Renal pelvis (tissue), 4 donors: Measurements from ENCODE around the gene NMD3. TPM values are rescaled to one million over a fixed set of nuclear protein-coding genes. Genes with fewer than 3 reads are reported as not detected.
"Not testable (repeated sequence)": the region's sequence is repeated elsewhere in the genome, so short reads cannot be mapped to it uniquely, and the experiment has no call there.

Experiments
- DNase-seq: peaks from one replicate; pipeline ENCODE4 v3.0.0-alpha.2; 2013
- polyA plus RNA-seq, 3 donors: library from polyadenylated mRNA; unstranded; fragments of 120-200 nt; gene quantifications; one replicate each; pipeline ENCODE4 v1.2.1, GENCODE V29; 2013; ENCODE audit not compliant: insufficient read length in 3 of 3

Gene NMD3
- polyA plus RNA-seq, 3 donors, result 49.2 to 56.8 (median 50.1) TPM

GRCh38 chr3:161273589-161274218 lies 52.6 kb downstream of the NMD3 start:
- no peak for DNase-seq

- peak; percentile 31 for DNase-seq
These were observed 53.7 kb downstream of the NMD3 start for GRCh38 chr3:161274691-161275298.

- no peak for DNase-seq
These were observed 54.8 kb downstream of the NMD3 start for GRCh38 chr3:161275919-161276318.

- not testable (repeated sequence) for DNase-seq
These were observed 61.3 kb downstream of the NMD3 start for GRCh38 chr3:161282387-161282786.

- DNase-seq, result no peak
These were observed 63.9 kb downstream of the NMD3 start for GRCh38 chr3:161284989-161285388.

GRCh38 chr3:161289174-161289573 lies 68.1 kb downstream of the NMD3 start:
- DNase-seq, result no peak

- no peak for DNase-seq
These were observed 70.2 kb downstream of the NMD3 start for GRCh38 chr3:161291191-161291901.

- no peak for DNase-seq
These were observed 72.3 kb downstream of the NMD3 start for GRCh38 chr3:161293381-161293780.

- no peak for DNase-seq
These were observed 74.2 kb downstream of the NMD3 start for GRCh38 chr3:161295325-161295724.

GRCh38 chr3:161296814-161297213 lies 75.7 kb downstream of the NMD3 start:
- no peak for DNase-seq

Other genes starting within 250 kb of the NMD3 start
- gene B3GALNT1, start 116.0 kb upstream of the NMD3 start, polyA plus RNA-seq, result 10 to 100 TPM; 34.8 to 43.6 (median 36.5) TPM
- 1 to 10 TPM; 3.0 to 4.1 (median 3.6) TPM for gene SPTSSB, start 150.2 kb downstream of the NMD3 start, polyA plus RNA-seq